Hepatocyte (in vitro differentiated cells): Measurements from ENCODE around the gene AK3.

Experiments used
- EZH2 ChIP-seq: fragments of 200-600 bp; sonication (generic); IDR thresholded peaks from 2 replicates; pipeline ENCODE4 v1.6.1; 2016; ENCODE audit warnings: antibody characterized with exemption, mild to moderate bottlenecking, borderline replicate concordance
- EZH2phosphoT487 ChIP-seq: fragments of 200-600 bp; sonication (generic); IDR thresholded peaks from one replicate; pipeline ENCODE4 v1.6.1; 2018; ENCODE audit warnings: antibody characterized with exemption, mild to moderate bottlenecking, low read depth, moderate library complexity; ENCODE audit not compliant: unreplicated experiment, severe bottlenecking
- TF ChIP-seq, protein P1 (sequence below): fragments of 200-600 bp; sonication (generic); IDR thresholded peaks from 2 replicates; pipeline ENCODE4 v1.5.1; 2016; ENCODE audit warnings: antibody characterized with exemption, mild to moderate bottlenecking; ENCODE audit not compliant: poor library complexity

DNA sequence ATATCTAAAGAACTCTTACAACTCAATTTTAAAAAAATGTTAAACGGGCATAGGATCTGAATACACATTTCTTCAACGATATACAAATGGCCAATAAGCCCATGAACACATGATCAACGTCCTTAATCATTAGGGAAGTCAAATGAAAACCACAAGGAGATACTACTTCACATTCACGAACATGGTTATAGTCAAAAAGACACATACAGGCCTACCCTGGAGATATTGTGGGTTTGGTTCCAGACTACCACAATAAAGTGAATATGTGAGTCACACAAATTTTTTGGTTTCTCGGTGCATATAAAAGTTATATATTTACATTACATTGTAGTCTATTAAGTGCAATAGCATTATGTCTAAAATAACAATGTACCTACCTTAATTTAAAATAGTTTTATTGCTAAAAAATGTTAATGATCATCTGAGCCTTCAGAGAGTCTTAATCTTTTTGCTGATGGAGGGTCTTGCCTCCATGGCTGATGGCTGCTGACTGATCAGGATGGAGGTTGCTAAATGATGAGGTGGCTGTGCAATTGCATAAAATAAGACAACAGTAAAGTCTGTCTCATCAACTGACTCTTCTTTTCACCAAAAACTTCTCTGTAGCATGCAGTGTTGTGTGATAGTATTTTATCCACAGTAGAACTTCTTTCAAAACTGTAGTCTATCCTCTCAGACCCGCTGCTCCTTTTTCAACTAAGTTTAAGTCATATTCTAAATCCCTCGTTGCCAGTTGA lies 15.1 kb downstream of the AK3 start:
- TF ChIP-seq EZH2 (no peak), EZH2phosphoT487 (no peak)
- TF ChIP-seq, protein P1, sequence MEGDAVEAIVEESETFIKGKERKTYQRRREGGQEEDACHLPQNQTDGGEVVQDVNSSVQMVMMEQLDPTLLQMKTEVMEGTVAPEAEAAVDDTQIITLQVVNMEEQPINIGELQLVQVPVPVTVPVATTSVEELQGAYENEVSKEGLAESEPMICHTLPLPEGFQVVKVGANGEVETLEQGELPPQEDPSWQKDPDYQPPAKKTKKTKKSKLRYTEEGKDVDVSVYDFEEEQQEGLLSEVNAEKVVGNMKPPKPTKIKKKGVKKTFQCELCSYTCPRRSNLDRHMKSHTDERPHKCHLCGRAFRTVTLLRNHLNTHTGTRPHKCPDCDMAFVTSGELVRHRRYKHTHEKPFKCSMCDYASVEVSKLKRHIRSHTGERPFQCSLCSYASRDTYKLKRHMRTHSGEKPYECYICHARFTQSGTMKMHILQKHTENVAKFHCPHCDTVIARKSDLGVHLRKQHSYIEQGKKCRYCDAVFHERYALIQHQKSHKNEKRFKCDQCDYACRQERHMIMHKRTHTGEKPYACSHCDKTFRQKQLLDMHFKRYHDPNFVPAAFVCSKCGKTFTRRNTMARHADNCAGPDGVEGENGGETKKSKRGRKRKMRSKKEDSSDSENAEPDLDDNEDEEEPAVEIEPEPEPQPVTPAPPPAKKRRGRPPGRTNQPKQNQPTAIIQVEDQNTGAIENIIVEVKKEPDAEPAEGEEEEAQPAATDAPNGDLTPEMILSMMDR, result no peak
